ENCODE measurements around the gene NFAT5. TPM values are rescaled to one million over a fixed set of nuclear protein-coding genes. Genes with fewer than 3 reads are reported as not detected.

The NFAT5 gene
- total and polyA plus RNA-seq, 2 donors (not counting 3 experiments of a cell fraction or from before 2014, with no cell fraction given) = 17.2 to 49.5 TPM

- no peak overlapping the region for H3K27ac ChIP-seq (ENCODE audit: insufficient read depth, low read depth, low read length)
- no peaks in the 10 kb centered on the region for H3K36me3 ChIP-seq (ENCODE audit: control insufficient read depth in 2 of 2, extremely low read depth in 1 of 2, insufficient read depth in 2 of 2, low read length in 2 of 2)
- no peaks in the 10 kb centered on the region for H3K4me1 ChIP-seq (ENCODE audit: control insufficient read depth, extremely low read depth, insufficient read depth, low read length)
- BruUV-seq (replicated peaks) = no TSS peak
- H3K9ac ChIP-seq (replicated peaks; ENCODE audit: extremely low read depth, insufficient read depth, low read length) = no peak overlapping the region
- dilution Hi-C loops (cut with MboI; ENCODE audit: extremely low pct_ligation_motif_present, low sequenced_read_pairs) = no loop called here
- TF ChIP-seq MAX (IDR thresholded peaks at IDR 0.05; ENCODE audit: insufficient read depth, insufficient read length) (no peak), POLR2A (IDR thresholded peaks at IDR 0.05; ENCODE audit: low read depth, low read length) (no peak), POLR2AphosphoS5 (IDR thresholded peaks at IDR 0.05; ENCODE audit: insufficient read depth, low read depth, low read length) (no peak), MYC (IDR thresholded peaks at IDR 0.05; ENCODE audit: low read depth, low read length) (no peak), FOS (IDR thresholded peaks at IDR 0.05; ENCODE audit: borderline replicate concordance, insufficient read depth, low read length) (no peak), GATA2 (IDR thresholded peaks at IDR 0.05; ENCODE audit: insufficient read depth, insufficient read length, low read depth, low read length) (no peak), EZH2 (IDR thresholded peaks at IDR 0.05; ENCODE audit: borderline replicate concordance, low read depth, low read length, severe bottlenecking) (no peak), CTCF (IDR thresholded peaks at IDR 0.05; ENCODE audit: extremely low read depth in 1 of 2, insufficient read depth in 1 of 2, low read depth in 1 of 2, low read length in 2 of 2) (no peak), JUN (IDR thresholded peaks at IDR 0.05; ENCODE audit: borderline replicate concordance, insufficient read depth, insufficient read length, low read depth) (no peak)
- H4K20me1 ChIP-seq (replicated peaks; ENCODE audit: control insufficient read depth, extremely low read depth, insufficient read depth, low read length) = no peaks in the 10 kb centered on the region
- no peaks in the 10 kb centered on the region for H3K27me3 ChIP-seq (ENCODE audit: control insufficient read depth in 2 of 2, insufficient read depth in 2 of 2, low read length in 2 of 2)
- no peak overlapping the region for H2AFZ ChIP-seq (ENCODE audit: low read depth, low read length)
- FAIRE-seq = no peak
- no peak overlapping the region for H3K4me3 ChIP-seq (replicated peaks in 1 of 3; ENCODE audit: insufficient read depth in 1 of 3, low read depth in 1 of 3, low read length in 3 of 3)
- CTCF ChIA-PET = interaction anchor here (1.2 to 1.3 kb wide), 2 partner anchors 8 to 124 kb away, joined by 3 to 4 read pairs; no protein-coding TSS in a partner anchor
- H3K9me1 ChIP-seq (replicated peaks; ENCODE audit: control insufficient read depth, extremely low read depth, insufficient read depth, low read length) = no peaks in the 10 kb centered on the region
- no peak overlapping the region for H3K4me2 ChIP-seq (ENCODE audit: insufficient read depth, low read length)
- no peak for DNase-seq (ENCODE audit: low read depth, low spot score)
- POLR2A ChIA-PET = no interaction called here
- no peaks in the 10 kb centered on the region for H3K9me3 ChIP-seq (replicated peaks; ENCODE audit: control insufficient read depth, insufficient read depth, low read length)
- no peaks in the 10 kb centered on the region for H3K79me2 ChIP-seq (ENCODE audit: control insufficient read depth, insufficient read depth, low read length)
- intact Hi-C loops (cut with micrococcal nuclease) = no loop called here
Observed at GRCh38 chr16:69520413-69520799, 45.4 kb upstream of the NFAT5 start.

Data from endothelial cell of umbilical vein (primary cell).